Osteoblast (primary cell): Measurements from ENCODE around the gene DGCR6L. TPM values are rescaled to one million over a fixed set of nuclear protein-coding genes. Genes with fewer than 3 reads are reported as not detected.
"Not testable (repeated sequence)": the region's sequence is repeated elsewhere in the genome, so short reads cannot be mapped to it uniquely, and the experiment has no call there.

ENCODE experiments used
- DNase-seq: peaks from one replicate; pipeline ENCODE4 v3.0.0; 2011; ENCODE audit warnings: low spot score, mixed read lengths; ENCODE audit not compliant: insufficient read length; ENCODE audit errors: missing footprints
- H2AFZ ChIP-seq: 2 replicates; pipeline ENCODE4 v1.6.0; 2011; ENCODE audit warnings: mild to moderate bottlenecking, low read length
- H3K27ac ChIP-seq: 2 replicates; pipeline ENCODE4 v1.5.1; 2011; ENCODE audit warnings: mild to moderate bottlenecking, low read depth, low read length, moderate library complexity
- H3K27me3 ChIP-seq: 2 replicates; pipeline ENCODE4 v1.6.0; 2012; ENCODE audit warnings: mild to moderate bottlenecking, control low read depth, inconsistent platforms, low read length, moderate library complexity; ENCODE audit not compliant: insufficient read depth
- H3K36me3 ChIP-seq: 2 replicates; pipeline ENCODE4 v1.5.1; 2011; ENCODE audit warnings: mild to moderate bottlenecking, low read length, control low read depth, moderate library complexity; ENCODE audit not compliant: insufficient read depth
- H3K4me1 ChIP-seq: 2 replicates; pipeline ENCODE4 v1.5.1; 2011; ENCODE audit warnings: mild to moderate bottlenecking, low read length, control low read depth, moderate library complexity; ENCODE audit not compliant: insufficient read depth
- H3K4me2 ChIP-seq: 2 replicates; pipeline ENCODE4 v1.6.0; 2011; ENCODE audit warnings: mild to moderate bottlenecking, low read length; ENCODE audit not compliant: insufficient read depth
- H3K4me3 ChIP-seq: fragments of 200-600 bp; sonication (generic); 3 replicates; pipeline ENCODE4 v1.5.1; 2012; ENCODE audit warnings: mild to moderate bottlenecking, low read length, inconsistent platforms; ENCODE audit not compliant: insufficient read depth
- H3K79me2 ChIP-seq: 2 replicates; pipeline ENCODE4 v1.6.0; 2012; ENCODE audit warnings: mild to moderate bottlenecking, low read length, control low read depth, inconsistent platforms; ENCODE audit not compliant: insufficient read depth
- H3K9me3 ChIP-seq: 2 replicates; pipeline ENCODE4 v1.5.1; 2011; ENCODE audit warnings: low read depth, low read length, control low read depth
- H4K20me1 ChIP-seq: 2 replicates; pipeline ENCODE4 v1.6.0; 2012; ENCODE audit warnings: mild to moderate bottlenecking, low read length, control low read depth; ENCODE audit not compliant: insufficient read depth
- total RNA-seq: library from RNA; depleted of rRNA; stranded (reverse); fragments of >200 nt; gene quantifications from 2 replicates; pipeline ENCODE4 v1.2.3, GENCODE V29; 2012
- TF ChIP-seq, protein P1 (sequence below): IDR thresholded peaks from 2 replicates; pipeline ENCODE4 v1.5.1; 2011; ENCODE audit warnings: mild to moderate bottlenecking, low read depth, low read length, moderate library complexity; ENCODE audit errors: extremely low read depth

DGCR6L gene
- total RNA-seq, 1 donor, result 60.8 TPM

DNA sequence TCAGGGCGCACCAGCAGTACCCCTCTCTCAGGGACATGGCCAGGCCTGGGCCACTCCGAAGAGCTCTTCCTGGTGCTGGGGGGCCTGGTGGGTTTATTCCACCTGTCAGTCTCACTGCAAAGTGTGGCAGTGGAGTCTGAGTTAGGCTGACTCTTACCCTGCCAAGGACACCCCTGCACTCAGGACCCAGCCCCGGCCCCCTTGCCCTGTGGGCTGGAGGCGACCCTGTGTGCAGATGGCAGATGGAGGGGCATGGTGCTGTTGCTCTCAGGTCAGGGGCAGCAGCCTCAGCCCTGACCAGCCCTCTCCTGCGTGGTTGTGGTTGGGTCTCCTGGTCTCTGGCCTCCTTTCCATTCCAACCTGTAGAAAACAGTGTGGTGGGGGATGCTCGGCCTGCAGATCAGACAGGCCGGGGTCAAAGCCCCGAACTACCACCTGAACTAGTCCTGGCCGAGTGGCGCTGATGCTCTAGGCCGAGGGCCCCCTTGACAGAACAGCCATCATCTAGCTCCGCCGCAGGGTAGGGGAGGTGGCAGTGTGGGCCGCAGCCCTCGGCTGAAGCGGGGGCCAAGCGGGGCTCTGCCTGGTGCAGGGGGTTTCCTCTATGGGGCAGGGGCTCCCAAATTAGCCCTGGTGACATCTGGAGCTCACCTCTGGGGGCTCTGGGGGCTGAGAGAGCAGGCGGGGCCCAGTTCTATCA lies 41.8 kb downstream of the DGCR6L start:
- not testable (repeated sequence) for H3K27me3 ChIP-seq, H3K9me3 ChIP-seq, H3K36me3 ChIP-seq, H3K4me1 ChIP-seq, DNase-seq, H2AFZ ChIP-seq, H3K4me2 ChIP-seq, H4K20me1 ChIP-seq, H3K79me2 ChIP-seq, H3K4me3 ChIP-seq, H3K27ac ChIP-seq

DNA sequence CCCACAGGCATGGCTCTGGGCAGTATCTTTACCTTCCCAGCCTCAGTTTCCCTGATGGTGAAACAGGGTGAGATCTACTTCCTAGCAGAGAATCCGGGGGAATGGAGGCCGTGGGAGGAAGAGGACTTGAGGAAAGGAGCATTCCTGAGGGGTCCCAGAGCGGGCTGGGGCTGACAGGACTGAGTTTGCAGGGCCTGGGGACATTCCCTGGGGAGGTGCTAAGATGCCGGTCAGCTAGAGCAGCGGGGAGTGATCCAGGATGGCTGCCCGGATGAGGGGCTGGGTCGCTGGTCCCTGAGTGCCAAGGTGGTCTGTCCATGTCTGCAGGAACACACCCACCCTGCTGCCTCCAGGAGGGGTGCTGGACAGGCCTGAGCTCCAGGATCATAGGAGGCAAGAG lies 43.4 kb downstream of the DGCR6L start:
- H3K36me3 ChIP-seq, result no peaks in the 10 kb centered on the region
- H3K9me3 ChIP-seq, result no peaks in the 10 kb centered on the region
- H3K4me1 ChIP-seq, result peaks cover 3% of the 10 kb centered on the region
- no peak overlapping the region for H3K27ac ChIP-seq
- peak; percentile 26 for DNase-seq
- TF ChIP-seq, protein P1, sequence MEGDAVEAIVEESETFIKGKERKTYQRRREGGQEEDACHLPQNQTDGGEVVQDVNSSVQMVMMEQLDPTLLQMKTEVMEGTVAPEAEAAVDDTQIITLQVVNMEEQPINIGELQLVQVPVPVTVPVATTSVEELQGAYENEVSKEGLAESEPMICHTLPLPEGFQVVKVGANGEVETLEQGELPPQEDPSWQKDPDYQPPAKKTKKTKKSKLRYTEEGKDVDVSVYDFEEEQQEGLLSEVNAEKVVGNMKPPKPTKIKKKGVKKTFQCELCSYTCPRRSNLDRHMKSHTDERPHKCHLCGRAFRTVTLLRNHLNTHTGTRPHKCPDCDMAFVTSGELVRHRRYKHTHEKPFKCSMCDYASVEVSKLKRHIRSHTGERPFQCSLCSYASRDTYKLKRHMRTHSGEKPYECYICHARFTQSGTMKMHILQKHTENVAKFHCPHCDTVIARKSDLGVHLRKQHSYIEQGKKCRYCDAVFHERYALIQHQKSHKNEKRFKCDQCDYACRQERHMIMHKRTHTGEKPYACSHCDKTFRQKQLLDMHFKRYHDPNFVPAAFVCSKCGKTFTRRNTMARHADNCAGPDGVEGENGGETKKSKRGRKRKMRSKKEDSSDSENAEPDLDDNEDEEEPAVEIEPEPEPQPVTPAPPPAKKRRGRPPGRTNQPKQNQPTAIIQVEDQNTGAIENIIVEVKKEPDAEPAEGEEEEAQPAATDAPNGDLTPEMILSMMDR, result no peak
- H3K4me2 ChIP-seq, result no peak overlapping the region
- H3K4me3 ChIP-seq, result no peak overlapping the region
- H3K27me3 ChIP-seq, result no peaks in the 10 kb centered on the region
- H4K20me1 ChIP-seq, result no peaks in the 10 kb centered on the region
- no peak overlapping the region for H2AFZ ChIP-seq
- no peaks in the 10 kb centered on the region for H3K79me2 ChIP-seq

DNA sequence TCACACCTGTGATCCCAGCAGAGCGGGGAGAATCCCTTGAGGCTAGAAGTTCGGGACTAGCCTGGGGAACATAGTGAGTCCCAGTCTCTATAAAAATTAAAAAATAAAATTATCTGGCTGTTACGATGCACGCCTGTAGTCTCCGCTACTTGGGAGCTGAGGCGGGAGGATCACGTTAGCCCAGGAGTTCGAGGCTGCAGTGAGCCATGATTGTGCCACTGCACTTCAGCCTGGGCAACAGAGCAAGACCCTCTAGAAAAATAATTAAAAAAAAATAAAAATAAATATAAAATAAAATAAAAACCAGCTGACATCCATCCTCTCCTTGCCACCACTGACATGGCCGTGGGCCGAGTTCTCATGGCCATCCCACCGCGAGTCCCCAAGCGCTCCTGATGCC lies 44.0 kb downstream of the DGCR6L start:
- TF ChIP-seq, protein P1, result no peak
- no peak overlapping the region for H3K4me2 ChIP-seq
- no peak overlapping the region for H3K4me3 ChIP-seq
- H3K27ac ChIP-seq, result no peak overlapping the region
- no peaks in the 10 kb centered on the region for H3K36me3 ChIP-seq
- DNase-seq, result no peak
- peaks cover 3% of the 10 kb centered on the region for H3K4me1 ChIP-seq
- no peak overlapping the region for H2AFZ ChIP-seq
- H3K27me3 ChIP-seq, result no peaks in the 10 kb centered on the region
- H4K20me1 ChIP-seq, result no peaks in the 10 kb centered on the region
- H3K9me3 ChIP-seq, result no peaks in the 10 kb centered on the region
- no peaks in the 10 kb centered on the region for H3K79me2 ChIP-seq

DNA sequence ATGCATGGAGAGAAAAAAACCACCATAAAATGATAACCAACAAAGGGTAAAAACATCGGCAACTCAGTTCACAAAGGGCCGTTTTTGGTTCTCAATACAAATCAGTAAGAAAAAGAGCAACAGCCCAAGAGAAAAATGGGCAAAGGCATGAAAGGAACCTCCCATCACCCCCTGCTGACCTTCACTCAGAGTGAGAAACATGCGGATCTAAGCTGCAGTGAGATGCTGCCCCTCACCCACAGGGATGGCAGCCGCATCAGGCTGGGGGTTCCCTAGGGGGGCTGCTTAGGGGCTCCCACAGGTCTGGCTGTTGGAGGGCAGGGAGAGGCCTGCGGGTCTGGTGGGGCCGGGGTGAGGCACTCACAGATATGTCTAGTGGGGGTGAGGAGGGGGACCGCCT lies 44.5 kb downstream of the DGCR6L start:
- DNase-seq, H3K4me1 ChIP-seq, H3K79me2 ChIP-seq, H3K27ac ChIP-seq, H3K36me3 ChIP-seq, H3K9me3 ChIP-seq, H3K4me2 ChIP-seq, H2AFZ ChIP-seq, H3K27me3 ChIP-seq, H3K4me3 ChIP-seq, H4K20me1 ChIP-seq: not testable (repeated sequence)

DNA sequence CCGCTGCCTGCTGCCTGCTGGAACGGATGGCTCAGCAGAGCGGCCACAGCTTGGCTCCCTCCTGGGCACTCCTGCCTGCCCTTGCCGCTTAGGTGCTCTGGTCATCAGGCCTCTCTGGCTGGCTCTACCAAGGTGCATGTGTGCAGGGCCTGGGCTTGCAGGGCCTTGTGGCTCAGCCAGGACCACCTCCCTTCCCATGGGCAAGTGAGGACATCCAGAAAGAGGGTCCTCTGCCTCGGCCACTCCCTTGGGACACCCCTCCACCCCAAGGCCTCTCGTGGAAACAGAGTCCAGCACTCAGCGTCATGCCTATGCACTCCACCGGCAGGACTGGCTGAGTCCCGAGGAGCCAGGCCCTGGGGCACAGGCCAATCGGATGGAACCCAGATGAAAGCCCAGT lies 45.5 kb downstream of the DGCR6L start:
- H2AFZ ChIP-seq, H3K27ac ChIP-seq, H3K9me3 ChIP-seq, H3K79me2 ChIP-seq, DNase-seq, H3K4me1 ChIP-seq, H3K4me2 ChIP-seq, H3K36me3 ChIP-seq, H4K20me1 ChIP-seq, H3K27me3 ChIP-seq, H3K4me3 ChIP-seq: not testable (repeated sequence)
